Neutrophil (primary cell): ENCODE measurements around the gene RAB9A.
A peak's percentile ranks its signal among the peaks of the same experiment; 100 is the strongest.
"Not testable (repeated sequence)": the region's sequence is repeated elsewhere in the genome, so short reads cannot be mapped to it uniquely, and the experiment has no call there.

Experiments
- H3K27ac ChIP-seq: fragments of 200-600 bp; sonication (generic); 2 replicates; pipeline ENCODE4 v1.5.1; 2016; ENCODE audit warnings: mild to moderate bottlenecking, moderate library complexity
- H3K27me3 ChIP-seq: fragments of 200-600 bp; sonication (generic); 2 replicates; pipeline ENCODE4 v1.6.0; 2016; ENCODE audit warnings: mild to moderate bottlenecking
- H3K36me3 ChIP-seq: fragments of 200-600 bp; sonication (generic); 2 replicates; pipeline ENCODE4 v1.5.1; 2017
- H3K4me1 ChIP-seq, 2 experiments: fragments of 200-600 bp in 1 of 2; sonication (generic) in 1 of 2; 1 replicate in 1 of 2; 2 replicates in 1 of 2; pipeline versions ENCODE4 v1.5.1 to v1.6.1; 2013 to 2016; ENCODE audit warnings: low read depth in 1 of 2, low read length in 1 of 2, mild to moderate bottlenecking in 1 of 2, moderate library complexity in 1 of 2; ENCODE audit not compliant: control insufficient read depth in 1 of 2, insufficient read depth in 1 of 2
- H3K4me3 ChIP-seq, 2 experiments: fragments of 200-600 bp in 1 of 2; sonication (generic) in 1 of 2; 1 replicate in 1 of 2; 2 replicates in 1 of 2; pipeline ENCODE4 v1.5.1; 2013 to 2016; ENCODE audit warnings: low read depth in 1 of 2, low read length in 1 of 2, mild to moderate bottlenecking in 1 of 2, moderate library complexity in 1 of 2
- H3K9me3 ChIP-seq: fragments of 200-600 bp; sonication (generic); 2 replicates; pipeline ENCODE4 v1.5.1; 2016
- CTCF ChIP-seq: fragments of 200-600 bp; sonication (generic); IDR thresholded peaks from 2 replicates; pipeline ENCODE4 v1.5.1; 2016; ENCODE audit warnings: antibody characterized with exemption

Gene RAB9A

GRCh38 chrX:13688958-13689740 lies at the start of gene RAB9A:
Gene RAB9A, plus strand, starts transcription at chrX:13689128. Its CDS starts 19,619 bp downstream, at chrX:13708747.
- TF ChIP-seq CTCF = no peak
- no peaks in the 10 kb centered on the region for H3K27me3 ChIP-seq
- H3K27ac ChIP-seq = peak within 1 kb of the TSS; percentile 85
- H3K4me1 ChIP-seq = peaks cover 15 to 34% of the 10 kb centered on the region in 2 experiments
- no peaks in the 10 kb centered on the region for H3K9me3 ChIP-seq
- no peaks in the 10 kb centered on the region for H3K36me3 ChIP-seq
- H3K4me3 ChIP-seq = peak within 1 kb of the TSS; percentile 75 to 84

- not testable (repeated sequence) for H3K9me3 ChIP-seq, H3K36me3 ChIP-seq, H3K4me3 ChIP-seq, H3K27me3 ChIP-seq, H3K27ac ChIP-seq, H3K4me1 ChIP-seq
These were observed 47.2 kb upstream of the RAB9A start for GRCh38 chrX:13641684-13642083.

- no peak for TF ChIP-seq CTCF
- no peak overlapping the region for H3K4me3 ChIP-seq
- no peaks in the 10 kb centered on the region for H3K4me1 ChIP-seq
- H3K36me3 ChIP-seq = no peaks in the 10 kb centered on the region
- H3K27ac ChIP-seq = no peak overlapping the region
- H3K27me3 ChIP-seq = no peaks in the 10 kb centered on the region
- H3K9me3 ChIP-seq = no peaks in the 10 kb centered on the region
These were observed 43.3 kb upstream of the RAB9A start for GRCh38 chrX:13645464-13646153.

- Histone ChIP-seq H3K27me3 (no peaks in the 10 kb centered on the region), H3K4me1 (no peaks in the 10 kb centered on the region), H3K4me3 (no peak overlapping the region), H3K27ac (no peak overlapping the region), H3K36me3 (no peaks in the 10 kb centered on the region), H3K9me3 (no peaks in the 10 kb centered on the region)
- no peak for TF ChIP-seq CTCF
These were observed 42.8 kb upstream of the RAB9A start for GRCh38 chrX:13646154-13646549.

- Histone ChIP-seq H3K27me3 (no peaks in the 10 kb centered on the region), H3K27ac (peak overlapping the region; percentile 35), H3K9me3 (no peaks in the 10 kb centered on the region), H3K4me1 (peaks cover 6 to 7% of the 10 kb centered on the region in 2 experiments), H3K36me3 (no peaks in the 10 kb centered on the region), H3K4me3 (no peak overlapping the region)
- TF ChIP-seq CTCF = no peak
These were observed 41.2 kb upstream of the RAB9A start for GRCh38 chrX:13647709-13648212.

- H3K4me3 ChIP-seq, H3K27me3 ChIP-seq, H3K36me3 ChIP-seq, H3K9me3 ChIP-seq, H3K4me1 ChIP-seq: not testable (repeated sequence)
- peak overlapping the region; percentile 35 for H3K27ac ChIP-seq
These were observed 40.6 kb upstream of the RAB9A start for GRCh38 chrX:13648336-13648735.
